HG03565 (cell line): ENCODE measurements around the gene FAM32A.

ENCODE experiments used
- ATAC-seq: cut with Tn5 transposase; IDR thresholded peaks from one replicate; pipeline ENCODE4 v1.9.1; 2021; ENCODE audit warnings: mild to moderate bottlenecking, moderate library complexity; ENCODE audit not compliant: unreplicated experiment

The FAM32A gene

DNA sequence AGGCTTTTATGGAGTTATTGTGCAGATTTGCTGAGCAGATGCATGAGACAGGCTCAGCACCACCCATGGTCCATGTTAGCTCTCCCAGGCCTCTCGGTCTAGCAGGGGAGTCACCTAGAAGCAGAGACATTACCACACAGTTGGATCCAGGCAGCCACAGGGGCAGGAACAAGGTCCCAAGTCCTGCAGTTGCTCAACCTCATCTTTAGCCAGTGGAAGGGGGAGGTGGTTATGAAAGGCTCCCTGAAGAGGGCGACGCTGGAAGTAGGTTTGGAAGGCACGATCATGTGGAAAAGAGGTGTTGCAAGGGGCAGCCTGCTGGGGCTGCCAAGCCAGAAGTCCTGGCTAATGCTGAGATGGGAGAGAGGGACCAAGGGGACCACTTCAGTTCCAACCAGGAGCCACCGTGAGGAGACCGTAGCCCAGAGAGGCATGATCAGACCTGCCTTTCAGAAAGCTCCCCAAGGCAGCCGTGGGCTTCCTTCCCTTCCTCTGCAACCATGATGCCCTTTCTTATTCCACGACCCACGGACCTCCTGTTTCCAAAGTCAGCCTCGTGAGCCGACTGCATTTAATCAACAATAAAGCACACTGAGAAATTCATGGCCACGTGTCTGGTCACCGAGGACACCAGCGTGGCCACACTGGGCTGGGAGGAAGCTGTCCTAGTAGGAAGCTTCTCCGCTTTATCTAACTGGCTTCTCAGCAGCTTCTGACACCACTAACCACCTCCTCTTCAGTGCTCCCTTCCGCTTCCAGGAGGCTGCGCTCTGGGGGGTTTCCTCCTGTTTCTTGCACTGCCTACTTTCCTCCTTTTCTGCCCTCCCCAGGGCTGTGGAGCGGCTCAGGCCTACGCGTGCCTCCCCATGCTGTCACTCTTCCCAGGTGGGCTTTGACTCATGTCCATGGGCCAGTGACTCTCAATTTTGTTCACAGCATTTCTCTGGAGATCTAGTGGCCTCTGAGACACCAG, 15.1 kb downstream of the FAM32A start:
- ATAC-seq, result no peak

DNA sequence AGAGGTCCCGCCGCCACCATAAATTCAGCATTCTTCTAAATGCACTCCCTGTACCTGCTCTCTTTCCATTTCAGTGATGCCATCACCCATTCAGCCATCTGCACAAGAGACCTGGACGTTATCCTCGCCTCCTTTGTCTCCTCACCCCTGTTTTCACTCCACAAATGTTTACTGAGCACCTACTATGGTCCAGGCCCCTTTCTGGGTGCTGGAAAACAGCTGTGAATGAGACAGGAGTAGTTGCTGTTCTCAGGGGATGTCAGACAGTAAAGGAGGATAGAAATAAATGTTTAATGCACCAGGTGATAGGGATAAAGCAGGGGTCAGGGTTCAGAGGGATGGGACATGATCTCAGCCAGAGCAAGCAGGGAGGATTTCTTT, 15.8 kb downstream of the FAM32A start:
- ATAC-seq, result no peak

DNA sequence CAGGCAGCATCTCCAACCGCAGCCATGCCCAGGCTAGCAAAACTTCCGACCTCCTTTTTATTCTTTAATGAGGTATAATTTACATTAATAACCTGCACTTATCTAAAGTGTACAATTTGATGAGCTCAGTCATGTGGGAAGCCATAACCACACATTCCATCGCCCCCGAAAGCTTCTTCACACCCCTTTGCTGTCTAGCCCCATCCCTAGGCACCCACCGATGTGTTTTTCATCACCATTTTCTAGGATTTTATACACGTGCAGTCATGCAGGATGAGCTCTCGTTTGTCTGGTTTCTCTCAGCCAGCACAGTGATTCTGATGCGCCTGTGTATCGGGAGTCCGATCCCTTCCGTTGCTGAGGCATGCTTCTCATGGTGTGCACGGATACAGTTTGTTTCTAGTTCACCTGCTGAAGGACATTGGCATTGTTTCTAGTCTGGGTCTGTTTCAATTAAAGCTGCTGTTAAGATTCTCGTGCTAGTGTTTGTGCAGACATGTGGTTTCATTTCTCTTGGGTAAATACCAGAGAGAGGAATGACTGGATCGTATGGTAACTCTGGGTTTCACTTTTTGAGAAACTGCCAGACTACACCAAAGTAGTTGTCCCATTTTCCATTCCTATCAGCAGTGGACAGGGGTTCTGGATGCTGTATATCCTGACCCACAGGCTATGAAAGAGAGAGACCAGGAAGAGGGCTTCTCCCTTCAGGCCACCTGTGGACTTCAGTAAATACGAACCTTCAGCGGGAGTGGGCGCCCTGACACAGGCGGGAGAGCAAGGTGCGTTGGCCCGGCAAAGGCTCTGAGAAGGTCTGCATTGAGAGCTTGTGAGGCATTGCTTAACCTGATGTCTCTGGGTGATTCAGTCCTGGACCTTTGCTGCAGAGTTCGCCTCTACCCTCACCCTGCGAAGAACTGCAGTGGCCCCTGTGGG, 17.4 kb downstream of the FAM32A start:
- ATAC-seq, result no peak

DNA sequence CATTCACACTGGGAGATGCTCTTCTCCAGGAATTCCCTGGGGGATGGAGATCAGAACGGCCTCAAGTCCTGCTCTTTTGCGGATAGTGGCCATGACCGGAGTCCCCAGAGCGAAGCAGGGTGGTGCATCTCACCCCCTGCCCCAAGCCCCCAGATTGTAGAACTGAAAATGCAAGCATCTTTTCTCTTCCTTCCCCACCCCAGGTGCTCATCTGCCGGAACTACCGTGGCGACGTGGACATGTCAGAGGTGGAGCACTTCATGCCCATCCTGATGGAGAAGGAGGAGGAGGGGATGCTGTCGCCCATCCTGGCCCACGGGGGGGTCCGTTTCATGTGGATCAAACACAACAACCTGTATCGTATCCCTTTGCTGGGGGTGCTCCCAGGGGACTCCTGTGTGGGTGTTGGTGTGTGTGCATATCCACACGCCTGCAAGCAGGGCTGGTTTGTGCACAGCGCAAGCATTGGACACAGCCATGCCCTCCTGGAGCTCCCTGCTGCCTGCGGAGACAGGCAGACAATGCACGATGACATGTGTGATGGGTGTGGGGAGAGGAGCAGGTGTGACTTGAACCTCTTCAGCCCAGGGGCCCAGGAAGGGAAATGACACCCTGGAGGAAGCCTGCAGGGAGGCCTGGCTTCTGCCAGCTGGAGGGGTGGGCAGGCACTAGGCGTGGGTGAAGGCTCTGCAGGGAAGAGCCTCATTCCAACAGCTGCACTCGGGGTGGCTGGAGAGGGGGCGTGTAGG, 18.2 kb downstream of the FAM32A start:
- ATAC-seq, result no peak

DNA sequence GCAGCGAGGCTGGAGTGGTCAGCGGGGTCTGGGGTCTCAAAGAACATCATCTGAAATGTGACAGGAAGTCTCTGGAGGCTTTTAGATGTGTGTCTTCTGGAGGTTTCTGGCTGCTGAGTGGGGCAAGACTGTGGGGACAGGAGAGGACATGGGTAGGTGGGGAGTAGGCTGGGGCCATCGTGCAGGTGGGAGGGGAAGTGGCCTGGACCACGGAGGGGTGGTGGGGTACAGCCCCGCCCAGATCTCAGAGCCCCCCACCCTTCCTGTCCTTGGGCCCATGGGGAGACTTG, 18.7 kb downstream of the FAM32A start:
- ATAC-seq, result no peak

DNA sequence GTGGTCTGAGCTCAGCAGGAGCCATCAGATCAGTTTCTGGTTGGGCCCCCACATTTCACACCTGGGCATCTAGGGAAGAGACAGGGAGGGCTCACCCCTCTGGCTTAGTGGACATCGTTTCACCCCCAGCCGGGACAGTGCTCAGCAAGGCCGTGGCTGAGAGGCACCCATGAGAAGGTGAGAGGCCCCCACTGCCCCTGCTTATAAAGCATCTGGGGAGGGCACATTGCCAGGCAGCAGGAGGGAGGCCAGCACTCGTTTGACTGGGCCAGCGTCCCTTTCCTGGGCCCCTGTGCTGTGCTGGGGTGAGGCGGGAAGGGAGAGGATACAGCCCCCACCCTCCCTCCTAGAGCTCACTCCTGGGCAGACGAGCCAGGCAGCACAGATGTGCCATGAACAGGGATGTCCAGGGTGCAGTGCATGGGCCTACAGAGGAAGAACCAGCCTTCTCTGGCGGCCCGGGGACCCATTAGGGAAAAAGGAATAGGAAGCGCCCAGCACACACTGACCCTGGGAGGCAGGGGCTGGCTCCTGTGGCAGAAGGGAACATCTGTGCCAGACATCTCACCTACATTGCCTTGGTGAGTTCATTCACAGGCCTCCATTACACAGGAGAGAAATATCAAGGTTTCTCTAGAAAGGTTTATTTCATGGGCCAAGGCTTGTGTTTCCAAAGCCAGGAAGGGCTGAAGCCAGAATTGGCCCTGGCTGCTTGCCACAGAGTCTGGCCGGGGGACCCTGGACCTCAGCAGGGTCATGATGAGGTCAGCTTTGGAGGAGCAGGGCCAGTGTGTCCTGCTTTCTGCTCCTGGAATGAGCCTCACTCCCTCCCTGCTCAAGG, 20.2 kb downstream of the FAM32A start:
- no peak for ATAC-seq

DNA sequence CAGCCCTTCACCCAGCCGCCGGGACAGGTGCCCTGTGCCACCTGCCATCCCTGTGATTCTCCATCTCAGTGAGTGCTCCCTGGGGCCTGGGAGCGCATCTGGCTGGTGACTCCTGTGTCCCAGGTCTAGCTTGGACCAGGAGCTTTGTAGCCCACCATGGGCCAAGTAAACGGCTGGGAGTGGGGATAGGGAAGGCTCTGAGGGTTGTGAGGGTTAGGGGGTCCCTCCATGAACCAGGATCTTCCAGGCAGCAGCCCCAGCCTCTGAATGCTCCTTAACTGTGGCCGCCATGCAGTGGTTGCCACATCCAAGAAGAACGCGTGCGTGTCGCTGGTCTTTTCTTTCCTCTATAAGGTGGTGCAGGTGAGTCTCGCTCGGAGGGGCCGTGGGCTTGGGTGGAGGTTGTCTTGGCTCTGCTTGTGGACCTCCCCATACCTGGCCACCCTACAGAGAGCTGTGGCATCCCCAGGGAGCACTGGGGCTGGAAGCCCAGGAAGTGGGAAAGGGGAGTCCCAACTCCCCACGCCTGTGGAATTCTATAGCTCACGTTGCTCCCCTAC, 20.9 kb downstream of the FAM32A start:
- no peak for ATAC-seq

DNA sequence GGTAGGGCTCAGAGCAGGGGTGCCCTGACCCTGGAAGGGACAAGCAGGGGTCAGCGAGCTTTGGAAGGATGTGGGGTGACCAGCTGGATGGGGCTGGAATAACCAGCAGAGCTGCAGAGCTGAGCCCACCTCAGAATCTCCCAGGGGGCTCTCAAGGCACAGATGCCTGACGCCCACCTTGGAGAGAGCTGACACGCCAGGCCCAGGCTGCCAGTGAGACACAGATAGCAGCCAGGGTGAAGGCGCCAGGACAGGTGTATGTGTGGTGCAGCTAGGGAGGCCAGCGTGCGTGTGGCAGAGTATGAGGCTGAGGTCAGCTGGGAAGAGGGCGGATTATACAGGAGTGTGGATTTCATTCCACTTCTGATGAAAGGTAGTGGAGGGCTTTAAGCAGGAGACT, 21.4 kb downstream of the FAM32A start:
- ATAC-seq, result no peak

DNA sequence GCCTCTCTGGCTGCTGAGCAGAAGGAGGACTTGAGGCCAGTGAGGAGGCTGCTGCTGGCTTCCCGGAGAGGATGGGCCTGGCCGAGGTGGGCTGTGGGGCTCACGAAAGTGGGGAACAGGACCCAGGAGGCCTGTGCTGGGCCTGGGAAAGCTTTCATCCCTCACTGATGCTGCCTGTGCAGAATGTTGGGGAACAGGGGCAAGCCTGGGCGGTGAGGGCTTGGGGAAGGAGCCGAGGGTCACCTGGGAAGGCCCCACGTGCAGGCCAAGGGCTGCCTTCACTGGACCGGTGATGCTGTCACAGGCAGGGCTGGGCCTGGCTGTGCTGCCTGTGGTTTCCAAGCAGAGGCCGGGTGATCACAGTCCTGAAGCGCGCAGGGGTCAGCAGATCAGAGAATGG, 21.9 kb downstream of the FAM32A start:
- no peak for ATAC-seq

DNA sequence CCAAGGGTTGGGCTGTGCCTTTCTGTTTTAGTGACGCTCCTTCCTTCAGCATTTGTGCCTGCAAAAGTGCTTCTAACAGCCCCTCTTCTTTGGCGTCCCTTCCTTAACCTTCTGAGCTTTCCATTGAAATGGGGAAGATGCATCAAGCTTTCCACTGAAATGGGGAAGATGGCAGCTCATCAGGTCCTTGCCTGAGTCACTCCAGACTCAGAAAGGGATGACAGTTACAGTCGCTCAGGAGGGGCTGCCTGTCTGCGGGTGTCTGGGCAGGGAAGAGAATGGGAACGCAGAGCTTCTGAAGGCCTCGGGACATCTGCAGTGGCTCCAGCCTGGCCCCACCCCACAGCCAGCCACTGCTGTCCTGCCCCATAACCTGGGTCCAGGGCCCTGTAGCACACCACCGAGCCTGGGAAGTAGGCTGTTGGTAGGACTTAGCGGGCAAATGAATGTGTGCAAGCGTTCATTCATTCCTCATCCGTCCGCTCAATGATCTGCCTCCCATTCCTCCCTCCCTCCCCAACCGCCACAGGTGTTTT, 22.3 kb downstream of the FAM32A start:
- ATAC-seq, result no peak

DNA sequence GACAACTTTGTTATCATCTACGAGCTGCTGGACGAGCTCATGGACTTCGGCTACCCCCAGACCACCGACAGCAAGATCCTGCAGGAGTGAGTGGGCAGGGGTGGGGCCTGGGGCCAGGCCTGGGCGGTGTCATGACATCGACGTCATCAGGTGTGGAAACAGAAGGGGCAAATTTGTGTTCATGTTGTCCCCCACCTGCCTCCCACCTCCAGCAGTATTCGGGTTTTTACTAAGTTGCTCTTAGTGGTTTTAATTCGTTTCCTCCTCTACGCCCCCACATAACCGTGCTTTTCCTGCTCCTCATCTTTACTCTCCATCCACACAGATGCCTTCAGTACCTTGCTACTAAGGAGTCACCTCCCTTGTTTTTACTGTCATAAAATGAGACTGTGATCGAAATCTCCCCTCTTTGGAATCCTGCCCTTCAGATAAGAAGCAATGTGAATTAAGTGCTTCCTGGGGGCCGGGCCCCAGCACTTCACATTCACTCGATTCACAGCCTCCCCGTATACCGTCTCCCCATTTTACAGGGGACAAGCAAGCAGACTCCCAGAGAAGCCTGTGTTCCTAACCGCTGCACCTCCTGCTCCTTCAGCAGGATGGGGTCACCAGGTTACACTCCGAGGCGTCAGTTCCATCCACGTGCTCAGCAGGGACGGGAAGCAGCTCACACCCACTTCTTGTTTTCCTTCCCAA, 23.0 kb downstream of the FAM32A start:
- ATAC-seq, result no peak

DNA sequence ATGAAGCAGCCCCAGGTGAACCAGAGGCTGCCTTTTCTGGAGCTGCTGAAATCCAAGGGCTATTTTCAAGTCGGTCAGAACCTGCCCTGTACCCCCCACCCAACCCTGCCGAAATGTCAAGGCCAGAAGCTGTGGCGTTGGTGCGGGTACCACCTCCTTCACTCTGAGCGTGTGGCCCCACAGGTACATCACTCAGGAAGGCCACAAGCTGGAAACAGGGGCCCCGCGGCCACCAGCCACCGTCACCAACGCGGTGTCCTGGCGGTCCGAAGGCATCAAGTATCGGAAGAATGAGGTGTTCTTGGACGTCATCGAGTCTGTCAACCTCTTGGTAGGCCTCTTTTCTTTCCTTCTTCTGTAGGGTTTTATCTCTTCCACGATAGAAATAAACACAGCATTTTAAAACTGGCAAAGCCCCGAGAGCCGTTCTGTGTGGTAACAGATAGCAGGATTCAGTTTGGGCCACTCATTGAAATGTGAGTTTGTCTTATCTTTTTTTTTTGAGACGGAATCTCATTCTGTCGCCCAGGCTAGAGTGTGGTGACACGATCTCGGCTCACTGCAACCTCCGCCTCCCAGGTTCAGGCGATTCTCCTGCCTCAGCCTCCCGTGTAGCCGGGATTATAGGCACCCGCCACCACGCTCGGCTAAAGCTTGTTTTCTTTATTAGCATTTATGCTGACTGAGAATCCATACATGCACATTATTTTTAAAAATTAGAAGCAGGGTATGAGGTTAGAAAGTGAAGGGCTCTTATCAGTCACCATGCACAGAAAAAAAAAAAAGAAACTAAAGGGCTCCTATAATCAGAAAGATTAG, 23.8 kb downstream of the FAM32A start:
- no peak for ATAC-seq

DNA sequence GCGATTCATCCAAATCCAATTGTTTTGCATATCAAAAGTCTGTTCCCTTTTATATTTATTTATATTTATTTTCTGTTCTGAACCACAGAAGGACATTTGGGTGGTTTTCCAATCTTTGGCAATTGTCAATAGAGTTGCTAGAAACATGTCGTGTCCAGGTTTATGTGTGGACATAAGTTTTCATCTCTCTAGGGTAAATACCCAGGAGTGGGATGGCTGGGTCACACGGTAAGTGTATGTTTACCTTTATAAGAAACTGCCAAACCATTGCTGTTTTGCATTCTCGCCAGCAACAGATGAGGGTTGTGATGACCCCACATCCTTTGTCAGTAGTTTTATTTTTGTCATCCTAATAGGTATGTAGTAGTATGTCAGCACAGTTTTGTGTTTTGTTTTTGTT, 25.0 kb downstream of the FAM32A start:
- no peak for ATAC-seq

DNA sequence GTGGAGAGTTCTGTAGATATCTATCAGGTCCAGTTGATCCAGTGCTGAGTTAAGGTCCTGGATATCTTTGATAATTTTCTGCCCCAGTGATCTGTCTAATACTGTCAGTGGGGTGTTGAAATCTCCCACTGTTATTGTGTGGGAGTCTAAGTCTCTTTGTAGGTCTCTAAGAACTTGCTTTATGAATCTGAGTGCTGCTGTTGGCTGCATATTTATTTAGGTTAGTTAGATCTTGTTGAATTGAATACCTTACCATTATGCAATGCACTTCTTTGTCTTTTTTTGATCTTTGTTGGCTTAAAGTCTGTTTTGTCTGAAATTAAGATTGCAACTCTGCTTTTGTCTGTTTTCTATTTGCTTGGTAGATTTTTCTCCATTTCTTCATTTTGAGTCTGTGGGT, 27.9 kb downstream of the FAM32A start:
- no peak for ATAC-seq

DNA sequence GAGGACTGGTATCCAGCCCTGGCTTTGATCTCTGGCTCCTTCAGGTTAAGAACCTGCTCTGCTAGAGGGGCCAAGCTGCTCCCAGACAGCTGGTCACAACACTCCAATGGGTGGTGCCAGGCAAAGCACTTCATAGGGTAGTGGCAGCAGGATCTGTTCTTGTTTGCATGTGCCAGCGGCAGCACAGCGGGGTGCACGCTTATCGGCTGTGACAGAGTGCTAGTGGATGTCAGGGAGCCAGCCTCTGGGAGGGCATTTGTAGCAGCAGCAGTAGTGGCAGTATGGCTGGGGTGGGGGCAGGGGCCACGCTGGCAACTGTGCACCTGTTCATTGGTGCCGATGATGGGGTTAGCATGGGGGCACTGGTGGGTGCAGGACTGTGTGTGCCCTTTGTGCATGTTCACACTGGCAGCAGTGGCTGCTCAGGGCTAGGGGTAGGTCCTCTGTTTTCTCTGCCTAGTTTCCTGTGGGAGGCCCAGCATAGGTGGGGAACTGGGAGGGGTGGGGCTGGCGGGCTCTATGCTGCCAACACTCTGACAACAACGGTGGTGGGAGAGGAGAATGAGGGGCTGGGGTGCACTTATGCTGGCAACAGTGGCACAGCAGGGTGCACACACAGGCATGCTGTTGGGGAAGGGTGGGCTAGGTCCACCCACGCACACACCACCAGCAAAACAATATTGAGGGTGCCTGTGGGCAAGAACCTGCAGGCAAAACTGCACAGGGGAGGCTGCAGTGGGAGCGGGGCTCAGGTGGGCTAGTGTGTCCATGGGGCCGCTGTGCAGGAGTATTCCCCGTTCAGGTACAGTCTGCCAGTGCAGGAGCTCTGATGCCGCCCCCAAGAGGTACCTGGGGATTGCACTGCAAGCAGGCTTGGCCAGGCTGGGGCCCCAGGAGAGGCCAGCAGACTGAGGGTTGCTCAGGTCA, 31.8 kb downstream of the FAM32A start:
- ATAC-seq, result no peak

DNA sequence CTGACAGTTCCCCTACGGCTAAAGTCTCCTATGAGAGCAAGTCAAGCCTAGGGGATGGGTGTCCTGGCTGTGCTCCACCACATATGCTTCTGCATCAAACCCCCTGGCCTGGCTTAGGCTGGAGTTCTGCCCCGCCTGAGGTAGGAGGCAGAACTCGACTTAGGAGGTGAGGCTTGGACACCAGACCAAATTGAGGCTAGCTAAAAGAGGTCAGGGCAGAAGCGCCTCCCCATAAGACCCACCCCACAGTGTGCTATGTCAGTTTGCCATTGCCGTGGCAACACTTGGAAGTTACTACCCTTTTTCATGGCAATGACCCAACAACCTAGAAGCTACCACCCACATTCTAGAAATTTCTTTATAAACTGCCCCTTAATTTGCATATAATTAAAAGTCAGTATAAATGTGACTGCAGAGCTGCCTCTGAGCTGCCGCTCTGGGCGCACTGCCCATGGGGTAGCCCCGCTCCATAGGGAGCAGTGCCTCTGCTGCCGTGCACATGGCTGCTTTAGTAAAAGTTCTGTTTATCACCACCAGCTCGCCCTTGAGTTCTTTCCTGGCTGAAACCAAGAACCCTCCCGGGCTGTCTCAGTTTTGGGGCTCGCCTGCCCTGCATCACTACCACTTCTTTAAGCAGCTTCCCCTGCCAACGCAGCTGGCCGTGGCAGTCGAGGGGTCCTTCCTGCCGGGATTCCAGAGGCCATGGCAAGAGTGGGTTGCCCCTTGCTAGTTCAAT, 32.7 kb downstream of the FAM32A start:
- ATAC-seq, result no peak

DNA sequence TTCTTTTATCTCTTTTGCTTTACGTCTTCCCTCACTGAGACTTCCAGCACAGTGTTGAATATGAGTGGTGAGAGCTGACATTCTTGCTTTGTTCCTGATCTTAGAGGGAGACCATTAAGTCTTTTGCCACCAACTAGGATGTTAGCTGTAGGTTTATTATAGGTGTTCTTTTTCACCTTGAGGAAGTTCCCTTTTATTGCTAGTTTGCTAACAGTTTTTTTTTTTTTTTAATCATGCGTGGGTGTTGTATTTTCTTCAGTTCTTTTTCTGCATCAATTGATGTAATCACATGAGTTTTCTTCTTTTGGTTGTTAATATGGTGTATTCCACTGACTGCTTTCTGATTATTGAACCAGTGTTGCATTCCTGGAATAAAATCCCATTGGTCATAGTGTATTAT, 33.6 kb downstream of the FAM32A start:
- no peak for ATAC-seq
